GM12875 (cell line): ENCODE results near the gene SVIL.

Source experiments
- H3K4me3 ChIP-seq: one replicate; pipeline ENCODE4 v1.5.1; 2011; ENCODE audit warnings: low read depth, low read length, control low read depth
- CTCF ChIP-seq: IDR thresholded peaks from 2 replicates; pipeline ENCODE4 v1.5.1; 2011; ENCODE audit warnings: low read depth, mild to moderate bottlenecking, control low read depth, inconsistent platforms, low read length, moderate library complexity, borderline replicate concordance; ENCODE audit not compliant: insufficient read depth

SVIL gene

GRCh38 chr10:29649561-29650551, 15.1 kb upstream of the SVIL start:
- H3K4me3 ChIP-seq = no peak overlapping the region
- no peak for TF ChIP-seq CTCF

- no peak for TF ChIP-seq CTCF
- no peak overlapping the region for H3K4me3 ChIP-seq
Measured at GRCh38 chr10:29648983-29649268, 14.2 kb upstream of the SVIL start.

DNA sequence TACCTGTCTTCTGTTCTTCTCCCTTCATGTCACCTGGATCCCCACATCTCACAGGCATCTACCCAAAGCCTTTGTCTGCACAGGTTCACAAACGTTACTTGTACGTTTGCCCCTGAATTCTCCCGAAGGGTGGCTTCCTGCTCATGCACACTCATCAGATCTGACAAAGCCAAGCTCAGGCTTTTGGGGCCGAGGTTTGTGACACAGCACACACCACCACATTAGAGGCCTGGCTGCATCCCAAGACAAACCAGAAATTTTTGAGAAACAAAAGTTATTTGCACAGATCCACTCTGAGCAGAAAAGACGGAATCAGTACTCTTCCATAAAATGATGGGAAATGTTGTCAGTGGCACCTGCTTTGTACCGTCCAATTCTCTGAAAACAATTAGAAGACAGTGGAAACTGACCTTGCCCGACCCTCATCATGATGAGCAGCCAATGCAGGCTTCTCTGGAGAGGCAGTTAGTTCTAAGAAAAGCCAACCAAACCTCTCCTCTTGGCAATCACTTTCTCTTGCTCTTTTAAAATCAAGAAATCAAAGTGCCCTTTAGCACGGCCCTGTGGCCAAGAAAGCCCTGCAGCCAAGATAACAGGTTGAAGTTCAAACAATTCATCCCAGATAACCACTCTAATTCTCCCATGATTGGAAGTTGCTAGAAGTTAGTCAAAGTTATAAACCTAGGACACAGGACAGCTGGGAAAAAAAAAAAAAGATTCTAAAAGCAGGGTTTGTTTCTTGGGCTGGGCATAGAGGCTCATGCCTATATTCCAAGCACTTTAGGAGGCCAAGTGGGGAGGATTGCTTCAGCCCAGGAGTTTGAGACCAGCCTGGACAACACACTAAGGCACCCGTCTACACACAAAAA, 13.6 kb upstream of the SVIL start:
- no peak for TF ChIP-seq CTCF
- H3K4me3 ChIP-seq = no peak overlapping the region

DNA sequence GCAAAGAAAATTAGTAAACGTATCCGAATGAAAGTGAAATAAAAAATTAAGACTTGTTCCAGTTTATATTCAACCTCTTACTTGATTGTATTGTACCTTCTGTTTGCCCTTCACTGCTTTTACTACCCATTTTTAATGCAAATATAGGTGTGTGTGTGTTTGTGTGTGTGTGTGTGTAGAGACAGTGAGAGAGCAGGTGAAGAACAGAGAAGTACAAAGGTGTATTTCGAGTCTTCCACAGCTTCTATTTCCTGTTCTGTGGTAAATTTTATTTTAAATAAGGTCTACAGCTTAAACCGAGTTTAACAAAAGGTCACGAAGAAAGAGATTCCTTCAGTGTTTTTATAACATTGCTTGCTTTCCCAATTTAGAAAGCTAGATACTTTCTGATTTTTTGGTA, 12.7 kb upstream of the SVIL start:
- H3K4me3 ChIP-seq = no peak overlapping the region
- no peak for TF ChIP-seq CTCF

DNA sequence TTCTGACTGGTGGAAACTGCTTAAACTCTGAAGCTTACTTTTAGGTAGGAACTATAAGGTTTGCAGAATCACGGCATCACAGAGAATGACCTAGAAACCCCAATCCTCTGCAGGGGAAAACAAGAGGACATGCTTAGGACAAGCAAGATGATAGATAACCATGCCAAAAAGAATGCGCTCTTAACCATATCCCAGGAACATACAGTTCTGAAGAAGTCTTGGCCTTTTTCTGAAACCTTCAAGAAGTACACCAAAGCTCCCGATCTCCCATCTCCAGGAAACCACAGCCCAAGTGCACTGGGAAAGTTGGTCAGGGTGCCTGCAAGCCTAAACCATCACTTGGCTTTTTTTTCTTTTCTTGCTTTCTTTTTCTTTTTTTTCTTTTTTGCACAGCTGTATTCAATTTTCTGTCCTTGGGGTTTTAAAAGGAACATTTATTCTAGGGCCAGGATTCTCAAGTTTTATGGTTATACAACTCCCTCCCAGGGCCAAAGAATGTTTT, 12.2 kb upstream of the SVIL start:
- no peak for TF ChIP-seq CTCF
- no peak overlapping the region for H3K4me3 ChIP-seq

DNA sequence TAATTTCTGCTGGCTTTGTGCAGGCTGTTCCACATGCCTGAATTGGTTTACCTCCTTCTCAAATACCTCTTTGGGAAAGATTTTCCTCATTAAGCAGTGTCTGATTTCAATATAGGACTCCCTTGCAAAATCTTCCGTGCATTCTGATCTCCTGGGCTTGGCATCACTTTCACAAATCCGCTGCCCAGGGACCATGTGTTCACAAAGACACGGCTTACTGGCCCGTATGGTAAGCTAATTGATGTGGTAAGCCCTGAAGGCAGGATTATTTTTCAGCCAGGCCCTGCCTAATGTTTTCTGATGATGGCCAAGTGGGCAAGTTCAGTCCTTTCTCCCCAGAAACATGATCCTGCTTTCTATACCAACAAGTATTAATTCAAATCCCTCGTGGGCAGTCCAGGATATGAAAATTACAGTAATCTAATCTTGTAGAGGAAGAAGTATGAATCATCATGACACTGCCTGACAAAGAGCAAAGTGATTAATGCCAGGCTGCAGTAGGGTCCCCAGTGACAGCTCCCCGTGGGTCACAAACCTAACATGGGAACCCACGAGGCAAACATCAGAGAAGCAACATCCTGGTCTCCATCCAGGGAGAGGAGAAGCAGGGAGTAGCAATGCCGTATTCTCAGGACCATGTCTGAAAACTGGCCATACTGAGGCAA, 11.6 kb upstream of the SVIL start:
- H3K4me3 ChIP-seq = no peak overlapping the region
- TF ChIP-seq CTCF = no peak
